GM12864 (cell line): Measurements from ENCODE around the gene PXYLP1.

Source experiments
- DNase-seq: peaks from one replicate; pipeline ENCODE4 v3.0.0-alpha.2; 2011; ENCODE audit warnings: low read depth
- H3K4me3 ChIP-seq: 2 replicates; pipeline ENCODE4 v1.5.1; 2011; ENCODE audit warnings: mild to moderate bottlenecking, low read depth, low read length, control low read depth
- CTCF ChIP-seq: IDR thresholded peaks from 2 replicates; pipeline ENCODE4 v1.5.1; 2011; ENCODE audit warnings: low read depth, mild to moderate bottlenecking, moderate library complexity, low read length, control low read depth, inconsistent platforms; ENCODE audit errors: missing control alignments

The PXYLP1 gene

DNA sequence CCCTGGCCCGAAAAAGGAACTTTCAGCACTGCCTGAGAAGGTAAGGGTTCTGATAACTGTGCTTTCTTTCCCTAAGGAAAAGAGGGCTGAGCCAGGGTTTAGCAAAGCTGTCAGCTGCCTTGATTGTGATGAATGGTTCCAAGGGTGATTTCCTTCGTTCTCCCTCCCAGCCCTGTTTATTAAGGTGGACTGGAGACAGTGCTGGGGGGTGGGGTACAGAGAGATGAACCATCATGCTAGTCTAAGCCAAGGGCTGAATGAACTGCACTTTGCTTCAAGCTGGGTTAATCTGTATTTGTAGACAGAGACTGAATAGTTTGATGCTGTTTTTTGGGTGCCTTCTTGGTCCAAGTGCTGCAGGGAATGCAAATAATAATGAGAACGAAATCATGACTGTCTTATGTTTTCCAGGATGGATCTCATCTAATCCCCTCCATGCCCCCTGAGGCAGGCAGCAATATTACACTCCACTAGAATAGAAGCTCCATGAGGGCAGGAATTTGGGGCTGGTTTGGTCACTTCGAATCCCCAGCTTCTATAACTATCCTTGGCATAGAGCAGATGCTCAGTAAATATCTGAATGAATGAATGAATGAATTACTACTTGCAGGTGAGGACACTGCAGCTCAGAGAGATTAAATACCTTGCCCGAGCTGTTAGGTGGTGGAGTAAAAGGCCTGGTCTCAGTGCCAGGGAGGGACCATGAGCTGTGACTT lies 10.9 kb downstream of the PXYLP1 start:
- H3K4me3 ChIP-seq, result no peak overlapping the region
- no peak for DNase-seq
- no peak for TF ChIP-seq CTCF

DNA sequence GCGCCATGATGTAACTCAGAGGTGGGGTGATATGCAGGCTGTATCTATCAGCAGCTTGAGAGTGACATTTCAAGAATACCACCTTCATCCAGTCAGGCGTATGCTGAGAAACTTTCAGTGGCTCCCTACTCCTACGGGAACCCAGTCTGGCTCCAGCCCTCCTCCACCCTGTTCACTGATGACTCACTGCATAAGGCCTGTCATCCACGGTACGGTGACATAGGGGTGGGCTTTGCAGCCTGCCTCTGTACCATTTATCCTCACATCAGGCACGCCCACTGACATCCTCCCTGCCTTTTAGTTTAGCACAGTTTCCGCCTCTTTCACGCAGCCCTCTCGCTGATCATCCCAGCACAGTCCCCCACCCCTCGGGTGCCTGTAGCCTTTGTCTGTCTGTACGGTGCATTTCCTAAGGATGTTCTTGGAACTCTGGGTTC lies 11.7 kb downstream of the PXYLP1 start:
- H3K4me3 ChIP-seq, result no peak overlapping the region
- no peak for TF ChIP-seq CTCF
- DNase-seq, result no peak

DNA sequence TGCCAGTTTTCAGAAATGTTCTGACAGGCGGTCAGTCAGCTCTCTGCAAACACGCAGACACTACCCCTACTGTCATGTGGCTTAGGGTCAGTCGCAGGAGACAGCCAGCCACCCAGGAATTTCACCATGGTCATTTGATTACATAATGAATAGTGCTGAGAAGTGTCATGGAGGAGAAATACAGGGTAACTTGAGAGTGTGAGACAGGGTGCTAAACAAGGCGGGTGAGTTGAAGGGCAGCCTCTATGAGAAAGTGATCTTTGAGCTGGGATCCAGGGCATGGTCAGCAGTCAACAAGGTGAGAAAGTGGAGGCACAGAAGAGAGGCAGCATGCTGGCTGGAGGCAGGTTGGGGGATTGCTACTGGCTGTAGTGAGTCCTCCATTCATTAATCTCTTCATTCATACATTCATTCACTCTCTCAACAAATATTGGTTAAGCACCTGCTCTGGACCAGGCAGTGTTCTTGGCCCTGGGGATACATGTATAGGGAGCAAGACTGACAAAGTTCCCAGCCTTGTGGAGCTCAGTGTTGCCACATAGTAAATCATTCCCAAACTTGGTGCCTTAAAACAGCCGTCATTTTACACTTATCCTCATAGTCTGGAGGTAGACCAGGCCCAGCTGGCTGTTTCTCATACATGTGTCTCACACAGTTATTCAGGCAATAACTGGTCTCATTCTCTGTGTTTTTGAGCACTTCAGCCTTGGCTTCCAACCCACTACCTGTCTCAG lies 14.8 kb downstream of the PXYLP1 start:
- no peak for DNase-seq
- H3K4me3 ChIP-seq, result no peak overlapping the region
- no peak for TF ChIP-seq CTCF

DNA sequence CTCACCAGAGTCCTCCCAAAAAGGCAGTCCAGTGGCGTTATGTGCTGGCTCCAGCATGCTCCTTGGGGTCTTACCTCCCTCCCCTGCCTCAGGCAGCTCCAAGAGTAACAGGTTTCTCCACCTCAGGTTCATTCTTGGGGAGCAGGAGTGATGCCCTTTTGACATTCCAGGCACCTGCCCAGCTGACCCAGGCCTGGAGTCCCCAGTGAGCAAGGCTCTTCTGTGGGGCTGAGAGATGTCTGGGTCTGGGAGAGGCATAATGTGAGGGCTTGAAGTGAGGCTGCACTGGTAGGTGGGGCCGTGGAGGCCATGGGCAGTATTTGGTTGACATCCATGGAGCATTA lies 15.3 kb downstream of the PXYLP1 start:
- no peak for TF ChIP-seq CTCF
- no peak overlapping the region for H3K4me3 ChIP-seq
- DNase-seq, result no peak

DNA sequence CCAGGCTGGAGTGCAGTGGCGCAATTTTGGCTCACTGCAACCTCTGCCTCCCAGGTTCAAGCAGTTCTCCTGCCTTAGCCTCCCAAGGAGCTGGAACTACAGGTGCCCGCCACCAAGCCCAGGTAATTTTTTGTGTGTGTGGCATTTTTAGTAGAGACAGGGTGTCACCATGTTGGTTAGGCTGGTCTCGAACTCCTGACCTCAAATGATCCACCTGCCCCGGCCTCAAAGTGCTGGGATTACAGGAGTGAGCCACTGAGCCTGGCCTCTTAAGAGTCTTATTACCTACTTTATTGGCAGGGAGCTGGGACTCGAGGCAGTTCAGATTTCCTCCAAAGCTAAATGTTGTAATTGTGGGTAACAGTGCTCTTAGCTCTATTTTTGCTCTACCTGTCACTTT lies 16.4 kb downstream of the PXYLP1 start:
- no peak for TF ChIP-seq CTCF
- DNase-seq, result no peak
- no peak overlapping the region for H3K4me3 ChIP-seq

DNA sequence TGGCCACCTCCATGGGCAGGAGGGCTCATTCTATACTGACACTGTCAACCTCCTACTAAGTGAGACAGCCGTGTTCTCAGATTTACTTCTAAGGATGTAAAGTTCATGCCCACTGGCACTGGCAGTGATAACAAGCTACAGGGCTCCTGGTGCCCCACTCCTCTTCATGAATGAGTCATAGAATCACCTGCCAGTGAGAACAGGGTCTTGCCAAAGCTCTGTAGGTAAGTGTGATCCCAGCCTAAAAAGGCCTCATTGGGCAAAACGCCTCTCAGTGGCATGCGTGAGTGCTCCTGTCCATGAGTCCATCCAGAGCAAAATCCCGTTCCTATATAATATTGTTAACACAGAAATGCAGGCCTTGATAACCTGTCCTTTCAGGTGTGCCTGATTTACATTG lies 17.4 kb downstream of the PXYLP1 start:
- H3K4me3 ChIP-seq, result no peak overlapping the region
- TF ChIP-seq CTCF, result no peak
- DNase-seq, result no peak

- H3K4me3 ChIP-seq, result no peak overlapping the region
- no peak for DNase-seq
- no peak for TF ChIP-seq CTCF
Observed at GRCh38 chr3:141250342-141250741, 18.7 kb downstream of the PXYLP1 start.
